Neural progenitor cell (in vitro differentiated cells): ENCODE data around the gene FUNDC2.

Experiments
- EZH2 ChIP-seq: fragments of 200-600 bp; sonication (generic); IDR thresholded peaks from 2 replicates; pipeline ENCODE4 v1.6.1; 2017; ENCODE audit warnings: antibody characterized with exemption, mild to moderate bottlenecking, moderate library complexity
- TF ChIP-seq, protein P1 (sequence below): fragments of 200-600 bp; sonication (generic); IDR thresholded peaks from 2 replicates; pipeline ENCODE4 v1.5.1; 2017; ENCODE audit warnings: antibody characterized with exemption, mild to moderate bottlenecking

DNA sequence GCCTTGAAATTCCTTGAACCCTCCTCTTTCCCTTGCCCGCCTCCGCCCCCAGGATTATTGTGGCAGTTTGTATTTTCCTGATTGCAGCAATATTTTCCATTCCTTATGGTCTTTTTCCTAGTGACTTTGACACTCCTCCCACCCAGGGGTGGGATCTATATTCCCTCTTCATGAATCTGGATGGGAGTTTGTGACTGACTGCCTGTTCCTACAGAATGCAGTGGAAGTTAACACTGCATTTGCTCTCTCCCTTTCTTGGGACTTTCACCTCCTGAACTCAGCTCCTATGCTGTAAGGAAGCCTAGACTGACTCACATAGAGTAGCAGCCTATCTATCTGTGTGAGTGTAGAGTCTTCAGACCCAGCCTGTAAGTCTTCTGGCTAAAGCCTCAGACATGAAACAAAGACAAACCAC, 2.2 kb downstream of the FUNDC2 start:
- TF ChIP-seq, protein P1, sequence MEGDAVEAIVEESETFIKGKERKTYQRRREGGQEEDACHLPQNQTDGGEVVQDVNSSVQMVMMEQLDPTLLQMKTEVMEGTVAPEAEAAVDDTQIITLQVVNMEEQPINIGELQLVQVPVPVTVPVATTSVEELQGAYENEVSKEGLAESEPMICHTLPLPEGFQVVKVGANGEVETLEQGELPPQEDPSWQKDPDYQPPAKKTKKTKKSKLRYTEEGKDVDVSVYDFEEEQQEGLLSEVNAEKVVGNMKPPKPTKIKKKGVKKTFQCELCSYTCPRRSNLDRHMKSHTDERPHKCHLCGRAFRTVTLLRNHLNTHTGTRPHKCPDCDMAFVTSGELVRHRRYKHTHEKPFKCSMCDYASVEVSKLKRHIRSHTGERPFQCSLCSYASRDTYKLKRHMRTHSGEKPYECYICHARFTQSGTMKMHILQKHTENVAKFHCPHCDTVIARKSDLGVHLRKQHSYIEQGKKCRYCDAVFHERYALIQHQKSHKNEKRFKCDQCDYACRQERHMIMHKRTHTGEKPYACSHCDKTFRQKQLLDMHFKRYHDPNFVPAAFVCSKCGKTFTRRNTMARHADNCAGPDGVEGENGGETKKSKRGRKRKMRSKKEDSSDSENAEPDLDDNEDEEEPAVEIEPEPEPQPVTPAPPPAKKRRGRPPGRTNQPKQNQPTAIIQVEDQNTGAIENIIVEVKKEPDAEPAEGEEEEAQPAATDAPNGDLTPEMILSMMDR: no peak
- no peak for TF ChIP-seq EZH2
